Mammary epithelial cell (primary cell): ENCODE data around the gene EPHA6.

ENCODE experiments used
- EZH2 ChIP-seq: IDR thresholded peaks from 2 replicates; pipeline ENCODE4 v1.6.1; 2012; ENCODE audit warnings: low read length, inconsistent platforms, borderline replicate concordance
- TF ChIP-seq, protein P1 (sequence below), 2 donors: IDR thresholded peaks in 1 of 2; conservative IDR thresholded peaks in 1 of 2; 2 replicates each; pipeline ENCODE4 v1.5.1; 2011 to 2012; ENCODE audit warnings: inconsistent platforms in 2 of 2, low read length in 2 of 2, mild to moderate bottlenecking in 2 of 2, control low read depth in 1 of 2, low read depth in 1 of 2; ENCODE audit not compliant: insufficient read depth in 1 of 2; ENCODE audit errors: extremely low read depth in 1 of 2

DNA sequence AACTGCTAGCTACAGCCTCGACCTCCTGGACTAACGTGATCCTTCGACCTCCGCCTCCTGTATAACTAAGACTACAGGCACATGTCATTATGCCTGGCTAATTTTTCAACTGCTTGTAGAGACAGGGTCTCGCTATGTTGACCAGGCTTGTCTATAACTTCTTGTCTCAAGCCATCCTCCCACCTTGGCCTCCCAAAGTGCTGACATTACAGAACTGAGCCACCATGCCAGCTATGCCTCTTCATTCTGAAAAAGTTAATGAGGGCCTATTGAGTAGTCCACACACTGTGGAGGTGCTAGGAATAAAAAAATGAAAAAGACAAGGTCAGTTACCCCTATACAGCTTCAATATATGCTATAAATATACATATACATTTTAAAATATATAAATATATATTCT is 18.3 kb upstream of the EPHA6 start:
- TF ChIP-seq, protein P1, sequence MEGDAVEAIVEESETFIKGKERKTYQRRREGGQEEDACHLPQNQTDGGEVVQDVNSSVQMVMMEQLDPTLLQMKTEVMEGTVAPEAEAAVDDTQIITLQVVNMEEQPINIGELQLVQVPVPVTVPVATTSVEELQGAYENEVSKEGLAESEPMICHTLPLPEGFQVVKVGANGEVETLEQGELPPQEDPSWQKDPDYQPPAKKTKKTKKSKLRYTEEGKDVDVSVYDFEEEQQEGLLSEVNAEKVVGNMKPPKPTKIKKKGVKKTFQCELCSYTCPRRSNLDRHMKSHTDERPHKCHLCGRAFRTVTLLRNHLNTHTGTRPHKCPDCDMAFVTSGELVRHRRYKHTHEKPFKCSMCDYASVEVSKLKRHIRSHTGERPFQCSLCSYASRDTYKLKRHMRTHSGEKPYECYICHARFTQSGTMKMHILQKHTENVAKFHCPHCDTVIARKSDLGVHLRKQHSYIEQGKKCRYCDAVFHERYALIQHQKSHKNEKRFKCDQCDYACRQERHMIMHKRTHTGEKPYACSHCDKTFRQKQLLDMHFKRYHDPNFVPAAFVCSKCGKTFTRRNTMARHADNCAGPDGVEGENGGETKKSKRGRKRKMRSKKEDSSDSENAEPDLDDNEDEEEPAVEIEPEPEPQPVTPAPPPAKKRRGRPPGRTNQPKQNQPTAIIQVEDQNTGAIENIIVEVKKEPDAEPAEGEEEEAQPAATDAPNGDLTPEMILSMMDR (conservative IDR thresholded peaks at IDR 0.05 in 1 of 2, IDR thresholded peaks at IDR 0.05 in 1 of 2; ENCODE audit: extremely low read depth in 1 of 2, insufficient read depth in 1 of 2, low read depth in 1 of 2, low read length in 2 of 2): no peak
- no peak for TF ChIP-seq EZH2
